Esophagus muscularis mucosa (tissue), 4 donors: ENCODE results near the gene SOX30.

ENCODE experiments used
- CTCF ChIP-seq, 3 experiments: fragments of 200-600 bp in 2 of 3; fragments of 450-650 bp in 1 of 3; sonication (generic) in 2 of 3; IDR thresholded peaks; one replicate each; pipeline ENCODE4 v1.5.1; 2017 to 2019; ENCODE audit warnings: antibody characterized with exemption in 3 of 3, mild to moderate bottlenecking in 2 of 3, moderate library complexity in 1 of 3
- EP300 ChIP-seq: sonication (generic); formaldehyde crosslinking; IDR thresholded peaks from one replicate; pipeline ENCODE4 v1.6.1; 2017; ENCODE audit warnings: antibody characterized with exemption
- POLR2A ChIP-seq: fragments of 450-650 bp; IDR thresholded peaks from one replicate; pipeline ENCODE4 v1.6.1; 2017; ENCODE audit warnings: antibody characterized with exemption, moderate library complexity, mild to moderate bottlenecking, low read depth
- POLR2AphosphoS5 ChIP-seq, 2 donors: sonication (generic); formaldehyde crosslinking; IDR thresholded peaks; one replicate each; pipeline ENCODE4 v1.6.1; 2017; ENCODE audit warnings: antibody characterized with exemption in 2 of 2

DNA sequence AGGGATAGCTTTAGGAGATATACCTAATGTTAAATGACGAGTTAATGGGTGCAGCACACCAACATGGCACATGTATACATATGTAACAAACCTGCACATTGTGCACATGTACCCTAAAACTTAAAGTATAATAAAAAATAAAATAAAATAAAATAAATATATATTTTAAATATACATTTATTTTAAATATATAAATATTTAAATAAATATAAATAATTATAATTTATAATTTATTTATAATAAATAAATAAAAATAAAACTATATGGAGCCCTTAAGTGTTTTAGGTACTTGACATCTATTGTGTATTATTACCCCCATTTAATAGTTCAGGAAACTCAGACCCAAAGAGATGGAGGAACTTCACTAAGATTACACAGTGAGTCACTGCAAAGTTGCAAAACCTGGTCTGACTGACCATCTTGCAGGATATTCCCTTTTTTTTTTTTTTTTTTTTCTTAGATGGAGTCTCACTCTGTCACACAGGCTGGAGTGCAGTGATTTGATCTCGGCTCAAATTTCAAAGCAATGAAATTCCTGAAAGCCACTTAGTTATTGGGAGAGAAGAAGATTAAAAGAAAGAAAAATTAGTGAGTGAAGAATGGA, 13.3 kb upstream of the SOX30 start:
- TF ChIP-seq POLR2AphosphoS5 (IDR thresholded peaks at IDR 0.05) = no peak
- TF ChIP-seq CTCF (IDR thresholded peaks at IDR 0.05) = no peak
- no peak for TF ChIP-seq POLR2A
- TF ChIP-seq EP300 = no peak
